GM21367 (cell line): ENCODE measurements around the gene LEPROT.

ENCODE experiments used
- ATAC-seq: cut with Tn5 transposase; IDR thresholded peaks from one replicate; pipeline ENCODE4 v1.9.1; 2021; ENCODE audit not compliant: unreplicated experiment

The LEPROT gene

DNA sequence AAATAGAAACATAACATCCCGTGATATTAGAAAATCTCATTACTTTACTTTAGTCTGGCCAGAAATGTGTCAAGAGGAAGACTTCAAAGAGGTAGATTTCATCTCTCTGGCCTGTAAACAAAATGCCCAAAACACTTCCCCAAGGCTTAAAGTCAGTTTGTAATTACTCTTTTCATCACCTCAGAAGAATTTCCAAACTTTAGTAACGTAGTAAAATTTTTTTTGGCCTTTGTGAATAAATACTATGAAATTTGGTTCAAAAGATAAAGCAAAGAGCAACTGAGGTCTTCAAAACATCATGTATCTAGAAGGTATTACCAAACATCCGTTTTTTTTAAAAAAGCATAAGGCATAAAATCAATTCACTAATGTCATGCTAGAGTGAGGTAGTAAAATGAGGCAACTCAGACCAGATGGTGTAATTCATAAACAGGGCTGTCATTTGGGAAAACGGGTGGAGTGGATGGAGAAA is 51.4 kb downstream of the LEPROT start:
- no peak for ATAC-seq

DNA sequence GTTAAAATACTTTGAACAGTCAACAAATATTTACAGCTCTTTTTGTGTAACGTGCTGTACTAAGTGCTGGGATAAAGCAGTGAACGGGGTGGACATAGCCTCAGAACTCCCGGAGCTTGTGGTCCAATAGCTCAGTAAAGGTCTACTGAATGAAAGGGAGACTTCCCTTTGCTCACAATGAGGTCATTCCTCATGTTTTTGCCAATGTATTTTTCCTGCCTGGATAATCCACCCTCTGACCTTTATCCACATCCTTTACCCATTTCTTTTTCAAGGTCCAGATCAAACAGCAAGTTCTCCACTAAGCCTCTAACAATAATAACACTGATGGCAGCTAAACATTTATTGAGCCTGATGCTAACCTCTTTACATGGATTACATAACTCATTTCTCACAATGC is 55.9 kb downstream of the LEPROT start:
- no peak for ATAC-seq

DNA sequence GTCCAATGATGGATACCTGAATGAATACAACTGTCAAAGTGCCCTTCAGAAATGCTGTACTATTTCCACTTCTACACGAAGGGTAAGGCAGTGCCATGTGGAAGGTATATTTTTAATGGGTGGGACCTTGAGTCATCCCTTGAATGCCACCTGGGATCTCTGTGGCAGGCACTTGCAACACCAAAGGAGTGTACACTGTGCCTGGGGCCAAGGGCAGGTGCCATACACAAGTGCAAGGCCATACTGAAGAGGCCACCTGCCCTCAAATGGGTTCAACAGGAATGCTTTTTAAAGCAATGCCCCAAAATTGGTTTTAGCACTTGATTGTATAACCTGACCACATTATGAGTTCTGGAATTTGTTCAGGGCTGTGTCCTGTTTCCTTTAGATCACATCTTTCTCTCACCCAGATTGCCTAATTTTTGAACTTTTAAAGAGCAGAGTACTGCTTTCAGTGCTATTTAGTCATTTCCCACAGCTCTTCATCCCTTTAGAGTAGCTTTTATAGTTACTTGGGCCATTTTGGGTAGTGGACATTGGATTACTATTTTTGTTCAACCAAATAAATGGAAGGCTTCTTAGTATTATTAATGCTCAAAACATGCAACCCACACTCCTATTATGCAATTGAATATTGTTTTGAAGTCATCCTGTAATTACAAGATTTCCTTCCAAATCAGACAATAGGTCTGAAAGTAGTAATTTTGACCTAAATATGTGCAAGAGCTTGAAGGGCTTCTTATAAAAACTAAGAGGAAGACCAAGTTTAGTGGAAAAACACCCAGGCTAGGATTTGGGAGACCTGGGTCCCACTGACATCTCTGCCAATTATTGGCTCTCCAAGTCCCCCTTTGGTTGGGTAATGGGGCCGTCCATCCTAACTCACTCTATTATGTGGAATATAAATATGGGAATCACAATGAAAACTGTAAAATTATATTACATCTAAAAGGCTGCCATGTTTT is 57.2 kb downstream of the LEPROT start:
- no peak for ATAC-seq

DNA sequence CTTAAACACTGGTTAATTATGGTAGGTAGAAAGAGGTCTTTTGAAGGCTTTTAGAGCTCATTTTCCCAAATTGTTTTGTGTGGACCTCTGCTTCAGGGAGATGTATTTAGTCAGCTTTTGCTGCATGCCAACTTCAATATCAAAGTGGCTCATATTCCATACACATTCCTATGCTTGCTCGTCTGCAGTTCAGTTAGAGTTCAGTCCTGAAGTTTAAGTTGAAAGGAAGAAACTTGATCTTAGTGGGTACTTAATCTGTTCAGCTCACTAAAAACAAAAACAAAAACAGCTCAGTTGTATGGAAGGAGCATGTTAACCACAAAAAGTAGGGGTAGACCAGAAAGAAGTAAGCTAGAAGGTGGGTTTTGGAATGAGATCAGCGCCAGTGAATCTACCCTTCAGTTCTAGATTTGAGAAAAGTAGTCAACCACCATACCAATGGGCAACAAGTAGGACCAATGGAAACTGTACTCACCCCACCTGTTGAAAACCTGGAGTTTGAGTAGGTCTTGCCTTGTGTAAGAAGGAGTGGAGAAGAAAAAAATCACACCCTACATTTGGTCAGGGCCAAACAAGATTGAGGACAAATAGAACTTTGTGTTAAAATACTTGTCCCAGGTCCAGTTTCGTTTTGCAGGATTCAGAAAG is 58.0 kb downstream of the LEPROT start:
- ATAC-seq: no peak

DNA sequence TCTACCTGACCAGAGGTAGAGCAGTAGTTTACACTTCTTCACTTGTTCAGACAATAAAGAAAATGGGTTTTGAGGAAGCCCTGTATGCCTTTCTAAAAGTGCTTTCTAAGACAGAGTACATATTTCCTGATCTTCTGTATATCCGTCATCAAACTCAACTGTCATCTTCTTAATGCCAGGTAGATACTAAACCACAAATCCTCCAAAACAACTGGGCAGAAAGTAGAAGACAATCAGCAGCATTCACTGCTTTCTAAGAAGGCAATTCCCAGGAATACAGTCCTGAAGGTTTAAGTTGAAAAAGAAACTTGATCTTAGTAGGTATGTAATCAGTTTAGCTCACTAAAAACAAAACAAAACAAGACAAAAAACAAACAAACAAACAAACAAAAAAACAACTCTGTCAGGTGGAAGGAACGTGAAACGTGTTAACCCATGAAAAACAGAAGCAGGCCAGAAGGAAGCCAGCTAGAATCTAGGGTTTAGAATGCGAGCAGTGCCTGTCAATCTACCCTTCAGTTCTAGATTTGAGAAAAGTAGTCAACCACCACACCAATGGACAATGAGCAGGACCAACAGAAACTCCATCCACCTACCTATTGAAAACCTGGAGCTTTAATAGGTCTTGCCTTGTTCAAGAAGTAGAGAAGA is 59.2 kb downstream of the LEPROT start:
- no peak for ATAC-seq

DNA sequence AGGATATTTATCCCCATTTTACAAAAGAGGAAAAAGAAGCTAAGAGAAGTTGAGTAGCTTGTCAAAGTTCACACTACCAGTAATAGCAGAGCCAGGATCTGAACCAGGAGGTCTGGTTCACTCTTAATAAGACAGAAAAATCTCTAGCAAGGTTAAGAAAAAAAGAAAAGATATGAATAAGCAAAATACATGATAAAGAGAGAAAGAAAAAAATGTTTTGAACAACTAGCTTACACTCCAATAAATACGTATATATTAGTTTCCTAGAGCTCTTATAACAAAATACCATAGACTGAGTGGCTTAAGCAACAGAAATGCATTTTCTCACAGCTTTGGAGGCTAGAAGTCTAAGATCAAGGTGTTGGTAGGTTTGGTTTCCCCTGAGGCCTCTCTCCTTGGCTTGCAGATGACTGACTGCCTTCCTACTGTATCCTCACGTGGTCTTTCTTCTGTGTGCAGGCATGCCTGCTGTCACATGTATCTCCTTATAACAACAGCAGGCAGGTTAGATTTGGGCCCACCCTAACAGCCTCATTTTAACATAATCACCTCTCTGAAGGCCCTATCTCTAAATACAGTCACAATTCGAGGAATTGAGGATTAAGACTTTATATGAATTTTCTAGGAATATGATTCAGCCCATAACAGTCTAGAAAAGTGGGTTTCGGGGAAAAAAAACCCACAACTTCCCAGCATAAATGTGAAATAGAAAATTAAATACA is 60.4 kb downstream of the LEPROT start:
- no peak for ATAC-seq

DNA sequence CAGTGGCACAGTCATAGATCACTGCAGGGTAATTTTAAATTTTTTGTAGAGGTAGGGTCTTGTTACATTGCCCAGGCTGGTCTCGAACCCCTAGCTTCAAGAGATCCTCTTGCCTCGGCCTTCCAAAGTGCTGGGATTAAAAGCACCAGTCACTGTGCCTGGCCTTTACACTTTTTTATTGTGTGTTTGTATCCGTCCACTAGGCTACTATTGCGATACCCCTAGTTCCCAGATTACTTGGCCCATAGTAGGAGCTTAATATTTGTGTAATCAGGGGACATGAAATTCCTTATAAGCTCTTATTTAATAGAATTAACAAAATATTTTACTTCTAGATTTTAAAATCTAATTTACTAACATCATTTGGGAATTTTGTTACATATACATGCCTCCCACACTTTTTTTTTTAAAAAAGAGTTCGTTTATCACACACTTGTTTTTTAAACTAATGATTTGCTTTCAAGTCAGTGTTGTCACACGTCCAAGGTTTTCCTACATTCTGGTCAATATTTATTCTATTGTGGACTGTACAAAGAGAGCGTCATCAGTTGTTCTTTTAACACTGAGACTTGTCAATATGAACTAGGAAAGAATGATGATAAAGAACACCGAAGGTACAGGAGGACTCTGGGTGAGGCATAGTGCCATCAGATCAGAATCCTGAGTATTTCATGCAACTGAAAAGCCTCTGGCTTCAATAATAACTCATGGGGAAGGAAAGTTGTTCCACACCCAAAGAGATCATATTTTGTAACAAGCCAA is 63.7 kb downstream of the LEPROT start:
- no peak for ATAC-seq
